Esophagus muscularis mucosa (tissue), 4 donors: Measurements from ENCODE around the gene TUBGCP6.

Experiments
- CTCF ChIP-seq, 3 experiments: fragments of 200-600 bp in 2 of 3; fragments of 450-650 bp in 1 of 3; sonication (generic) in 2 of 3; IDR thresholded peaks; one replicate each; pipeline ENCODE4 v1.5.1; 2017 to 2019; ENCODE audit warnings: antibody characterized with exemption in 3 of 3, mild to moderate bottlenecking in 2 of 3, moderate library complexity in 1 of 3
- EP300 ChIP-seq: sonication (generic); formaldehyde crosslinking; IDR thresholded peaks from one replicate; pipeline ENCODE4 v1.6.1; 2017; ENCODE audit warnings: antibody characterized with exemption
- POLR2A ChIP-seq: fragments of 450-650 bp; IDR thresholded peaks from one replicate; pipeline ENCODE4 v1.6.1; 2017; ENCODE audit warnings: antibody characterized with exemption, moderate library complexity, mild to moderate bottlenecking, low read depth

- TF ChIP-seq CTCF (IDR thresholded peaks at IDR 0.05) (no peak), POLR2A (no peak), EP300 (no peak)
Observed at GRCh38 chr22:50277761-50278160, 32.9 kb upstream of the TUBGCP6 start.
